Measurements from ENCODE around the gene OPA1.

DNA sequence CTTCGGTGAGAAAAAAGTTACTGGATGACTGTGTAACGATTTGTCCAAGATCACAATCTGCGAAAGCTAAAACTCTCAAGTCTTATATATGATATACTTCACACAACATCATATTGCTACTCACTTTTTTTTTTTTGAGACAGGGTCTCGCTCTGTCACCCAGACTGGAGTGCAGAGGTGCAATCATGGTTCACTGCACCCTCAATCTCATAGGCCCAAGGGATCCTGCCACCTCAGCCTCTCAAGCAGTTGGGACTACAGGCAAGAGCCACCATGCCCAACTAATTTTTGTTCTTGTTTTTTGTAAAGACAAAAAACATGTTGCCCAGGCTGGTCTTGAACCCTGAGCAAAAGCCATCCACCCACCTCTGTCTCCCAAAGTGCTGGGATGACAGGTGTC is 32.9 kb upstream of the OPA1 start:
- TF ChIP-seq, protein P1, sequence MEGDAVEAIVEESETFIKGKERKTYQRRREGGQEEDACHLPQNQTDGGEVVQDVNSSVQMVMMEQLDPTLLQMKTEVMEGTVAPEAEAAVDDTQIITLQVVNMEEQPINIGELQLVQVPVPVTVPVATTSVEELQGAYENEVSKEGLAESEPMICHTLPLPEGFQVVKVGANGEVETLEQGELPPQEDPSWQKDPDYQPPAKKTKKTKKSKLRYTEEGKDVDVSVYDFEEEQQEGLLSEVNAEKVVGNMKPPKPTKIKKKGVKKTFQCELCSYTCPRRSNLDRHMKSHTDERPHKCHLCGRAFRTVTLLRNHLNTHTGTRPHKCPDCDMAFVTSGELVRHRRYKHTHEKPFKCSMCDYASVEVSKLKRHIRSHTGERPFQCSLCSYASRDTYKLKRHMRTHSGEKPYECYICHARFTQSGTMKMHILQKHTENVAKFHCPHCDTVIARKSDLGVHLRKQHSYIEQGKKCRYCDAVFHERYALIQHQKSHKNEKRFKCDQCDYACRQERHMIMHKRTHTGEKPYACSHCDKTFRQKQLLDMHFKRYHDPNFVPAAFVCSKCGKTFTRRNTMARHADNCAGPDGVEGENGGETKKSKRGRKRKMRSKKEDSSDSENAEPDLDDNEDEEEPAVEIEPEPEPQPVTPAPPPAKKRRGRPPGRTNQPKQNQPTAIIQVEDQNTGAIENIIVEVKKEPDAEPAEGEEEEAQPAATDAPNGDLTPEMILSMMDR (IDR thresholded peaks at IDR 0.05) = no peak
- TF ChIP-seq POLR2A (IDR thresholded peaks at IDR 0.05) = no peak

Data from esophagus squamous epithelium (tissue), 4 donors.